Naive thymus-derived CD8-positive, alpha-beta T cell (primary cell): ENCODE results near the gene DHX35. TPM values are rescaled to one million over a fixed set of nuclear protein-coding genes. Genes with fewer than 3 reads are reported as not detected.

Source experiments
- ATAC-seq, 2 donors: fragments of 150-1000 bp; cut with Tn5 transposase in 1 of 2; sonication (Bioruptor Pico), chemical (Tn5 transposase) in 1 of 2; 1 replicate in 1 of 2; 2 replicates in 1 of 2; pipeline ENCODE4 v1.10.0; 2021; ENCODE audit warnings: mild to moderate bottlenecking in 2 of 2, moderate library complexity in 2 of 2
- POLR2A ChIA-PET: fragments of 350-600 bp; sonication (Branson Sonifier 250); formaldehyde crosslinking; loops from one replicate; lab custom pipeline; 2021; ENCODE audit warnings: antibody characterized with exemption; lab: Charles Lee
- DNase-seq, 10 donors: peaks; one replicate each; pipeline versions ENCODE4 v3.0.0 to v3.0.0-alpha.2; 2020 to 2022
- H3K27ac Mint-ChIP-seq, 10 donors: one replicate each; pipeline ENCODE4 v1.8.0; 2020 to 2022; ENCODE audit warnings: mild to moderate bottlenecking in 10 of 10, mixed read lengths in 10 of 10, moderate library complexity in 4 of 10, inconsistent platforms in 1 of 10
- H3K27me3 Mint-ChIP-seq, 5 donors: one replicate each; pipeline ENCODE4 v1.8.0; 2021 to 2022; ENCODE audit warnings: mixed read lengths in 5 of 5
- H3K36me3 Mint-ChIP-seq, 3 donors: one replicate each; pipeline ENCODE4 v1.8.0; 2020 to 2022; ENCODE audit warnings: mixed read lengths in 3 of 3, mild to moderate bottlenecking in 2 of 3, inconsistent platforms in 1 of 3
- H3K4me1 Mint-ChIP-seq, 4 donors: one replicate each; pipeline ENCODE4 v1.8.0; 2021 to 2022; ENCODE audit warnings: mixed read lengths in 4 of 4
- H3K4me3 Mint-ChIP-seq, 10 donors: one replicate each; pipeline ENCODE4 v1.8.0; 2020 to 2022; ENCODE audit warnings: mild to moderate bottlenecking in 10 of 10, mixed read lengths in 10 of 10, moderate library complexity in 6 of 10, inconsistent platforms in 1 of 10
- H3K9me3 Mint-ChIP-seq, 9 donors: one replicate each; pipeline ENCODE4 v1.8.0; 2020 to 2022; ENCODE audit warnings: mixed read lengths in 9 of 9, mild to moderate bottlenecking in 3 of 9, inconsistent platforms in 1 of 9, moderate library complexity in 1 of 9
- polyA plus RNA-seq, 3 donors: library from polyadenylated mRNA; unstranded; fragments of 300-500 nt; fragmentation: Illumina TruSeq; gene quantifications; one replicate each; pipeline ENCODE4 v1.2.3, GENCODE V29; 2021
- total RNA-seq, 8 experiments: library from RNA in 2 of 8; stranded (reverse) in 2 of 8; gene quantifications; one replicate each; pipeline ENCODE4 v1.2.3 and lab custom pipeline; 2021 to 2026

DHX35 gene
- total and polyA plus RNA-seq, 5 experiments from 2014 or later, result 5.4 to 12.5 (median 7.5) TPM

GRCh38 chr20:38965264-38965663 lies 3.1 kb downstream of the DHX35 start:
- Mint-ChIP-seq H3K4me1 (peaks cover 21 to 45% (median 30%) of the 10 kb centered on the region in 4 donors), H3K36me3 (peaks cover 0 to 38% (median 5%) of the 10 kb centered on the region in 3 donors), H3K9me3 (no peaks in the 10 kb centered on the region), H3K27ac (no peak overlapping the region), H3K27me3 (no peaks in the 10 kb centered on the region), H3K4me3 (no peak overlapping the region)
- ATAC-seq, result no peak
- POLR2A ChIA-PET, result no interaction called here
- DNase-seq, result no peak

- peaks cover 0 to 65% (median 8%) of the 10 kb centered on the region in 3 donors for H3K36me3 Mint-ChIP-seq
- H3K27ac Mint-ChIP-seq, result no peak overlapping the region
- POLR2A ChIA-PET, result no interaction called here
- ATAC-seq (no peak), DNase-seq (no peak)
- H3K9me3 Mint-ChIP-seq, result no peaks in the 10 kb centered on the region
- no peaks in the 10 kb centered on the region for H3K27me3 Mint-ChIP-seq
- peaks cover 9 to 32% (median 21%) of the 10 kb centered on the region in 4 donors for H3K4me1 Mint-ChIP-seq
- no peak overlapping the region for H3K4me3 Mint-ChIP-seq
These were observed 5.9 kb downstream of the DHX35 start for GRCh38 chr20:38968090-38968489.

GRCh38 chr20:38969708-38970107 lies 7.6 kb downstream of the DHX35 start:
- Mint-ChIP-seq H3K9me3 (no peaks in the 10 kb centered on the region), H3K27ac (peak overlapping the region in 1 of 10 donors; percentile 45), H3K36me3 (peaks cover 6 to 78% (median 8%) of the 10 kb centered on the region in 3 donors), H3K27me3 (no peaks in the 10 kb centered on the region), H3K4me1 (peaks cover 10 to 28% (median 15%) of the 10 kb centered on the region in 4 donors), H3K4me3 (no peak overlapping the region)
- no peak for ATAC-seq
- POLR2A ChIA-PET, result no interaction called here
- DNase-seq, result no peak

- ATAC-seq (no peak), DNase-seq (no peak)
- no peaks in the 10 kb centered on the region for H3K9me3 Mint-ChIP-seq
- no peaks in the 10 kb centered on the region for H3K27me3 Mint-ChIP-seq
- POLR2A ChIA-PET, result no interaction called here
- H3K27ac Mint-ChIP-seq, result no peak overlapping the region
- H3K4me3 Mint-ChIP-seq, result no peak overlapping the region
- H3K36me3 Mint-ChIP-seq, result peaks cover 6 to 79% (median 8%) of the 10 kb centered on the region in 3 donors
- peaks cover 4 to 28% (median 15%) of the 10 kb centered on the region in 4 donors for H3K4me1 Mint-ChIP-seq
These were observed 8.2 kb downstream of the DHX35 start for GRCh38 chr20:38970302-38970701.

GRCh38 chr20:38973107-38973506 lies 11.0 kb downstream of the DHX35 start:
- H3K4me1 Mint-ChIP-seq, result peaks cover under 1 to 16% (median 10%) of the 10 kb centered on the region in 4 donors

GRCh38 chr20:38973645-38974044 lies 11.5 kb downstream of the DHX35 start:
- Mint-ChIP-seq H3K27ac (peak overlapping the region in 1 of 10 donors; percentile 9), H3K9me3 (no peaks in the 10 kb centered on the region), H3K36me3 (peaks cover 6 to 64% (median 6%) of the 10 kb centered on the region in 3 donors), H3K4me1 (peaks cover 0 to 16% (median 10%) of the 10 kb centered on the region in 4 donors), H3K27me3 (no peaks in the 10 kb centered on the region), H3K4me3 (no peak overlapping the region)
- ATAC-seq (no peak), DNase-seq (no peak)
- POLR2A ChIA-PET, result no interaction called here

More at GRCh38 chr20:38973107-38973506, 11.0 kb downstream of the DHX35 start:
- DNase-seq (no peak), ATAC-seq (no peak)
- Mint-ChIP-seq H3K27ac (no peak overlapping the region), H3K36me3 (peaks cover 6 to 67% (median 6%) of the 10 kb centered on the region in 3 donors), H3K27me3 (no peaks in the 10 kb centered on the region), H3K4me3 (no peak overlapping the region), H3K9me3 (no peaks in the 10 kb centered on the region)
- POLR2A ChIA-PET, result no interaction called here

GRCh38 chr20:38975539-38976120 lies 13.5 kb downstream of the DHX35 start:
- Mint-ChIP-seq H3K9me3 (no peaks in the 10 kb centered on the region), H3K4me3 (no peak overlapping the region), H3K27me3 (peaks cover 0 to 1% (median 0%) of the 10 kb centered on the region in 5 donors), H3K4me1 (peaks cover 0 to 19% (median 6%) of the 10 kb centered on the region in 4 donors), H3K36me3 (peaks cover 1 to 54% (median 6%) of the 10 kb centered on the region in 3 donors), H3K27ac (no peak overlapping the region)
- DNase-seq (no peak), ATAC-seq (no peak)
- POLR2A ChIA-PET, result no interaction called here

GRCh38 chr20:38979434-38979833 lies 17.3 kb downstream of the DHX35 start:
- no peaks in the 10 kb centered on the region for H3K9me3 Mint-ChIP-seq
- peaks cover 0 to 47% (median 10%) of the 10 kb centered on the region in 3 donors for H3K36me3 Mint-ChIP-seq
- no peak for ATAC-seq
- H3K4me3 Mint-ChIP-seq, result no peak overlapping the region
- DNase-seq, result no peak
- peaks cover 5 to 14% (median 7%) of the 10 kb centered on the region in 4 donors for H3K4me1 Mint-ChIP-seq
- H3K27me3 Mint-ChIP-seq, result peaks cover 0 to 1% (median 0%) of the 10 kb centered on the region in 5 donors
- no peak overlapping the region for H3K27ac Mint-ChIP-seq
- POLR2A ChIA-PET, result interaction anchor here (0.5 kb wide), 1 partner anchor 9 kb away, joined by 4 read pairs; no protein-coding TSS in a partner anchor

GRCh38 chr20:38979842-38980241 lies 17.7 kb downstream of the DHX35 start:
- H3K27ac Mint-ChIP-seq, result no peak overlapping the region
- no peak overlapping the region for H3K4me3 Mint-ChIP-seq
- ATAC-seq (no peak), DNase-seq (no peak)
- H3K4me1 Mint-ChIP-seq, result peaks cover 2 to 10% (median 7%) of the 10 kb centered on the region in 4 donors
- POLR2A ChIA-PET, result no interaction called here
- no peaks in the 10 kb centered on the region for H3K9me3 Mint-ChIP-seq
- peaks cover 0 to 1% (median 0%) of the 10 kb centered on the region in 5 donors for H3K27me3 Mint-ChIP-seq
- H3K36me3 Mint-ChIP-seq, result peaks cover 0 to 47% (median 10%) of the 10 kb centered on the region in 3 donors

- H3K27ac Mint-ChIP-seq, result no peak overlapping the region
- ATAC-seq (no peak), DNase-seq (no peak)
- peaks cover 0 to 64% (median 10%) of the 10 kb centered on the region in 3 donors for H3K36me3 Mint-ChIP-seq
- no peaks in the 10 kb centered on the region for H3K9me3 Mint-ChIP-seq
- H3K4me3 Mint-ChIP-seq, result no peak overlapping the region
- H3K27me3 Mint-ChIP-seq, result peaks cover 0 to 1% (median 0%) of the 10 kb centered on the region in 5 donors
- POLR2A ChIA-PET, result no interaction called here
- H3K4me1 Mint-ChIP-seq, result peaks cover 2 to 8% (median 7%) of the 10 kb centered on the region in 4 donors
These were observed 20.1 kb downstream of the DHX35 start for GRCh38 chr20:38982291-38982690.

GRCh38 chr20:38985060-38985459 lies 22.9 kb downstream of the DHX35 start:
- DNase-seq, result no peak
- no peak for ATAC-seq
- Mint-ChIP-seq H3K4me1 (peaks cover 2 to 15% (median 5%) of the 10 kb centered on the region in 4 donors), H3K4me3 (no peak overlapping the region), H3K27ac (no peak overlapping the region), H3K27me3 (no peaks in the 10 kb centered on the region), H3K9me3 (no peaks in the 10 kb centered on the region), H3K36me3 (peaks cover 8 to 82% (median 21%) of the 10 kb centered on the region in 3 donors)
- POLR2A ChIA-PET, result no interaction called here

GRCh38 chr20:38985603-38986170 lies 23.5 kb downstream of the DHX35 start:
- DNase-seq (no peak), ATAC-seq (no peak)
- POLR2A ChIA-PET, result no interaction called here
- Mint-ChIP-seq H3K27me3 (no peaks in the 10 kb centered on the region), H3K9me3 (no peaks in the 10 kb centered on the region), H3K4me1 (peaks cover 2 to 15% (median 5%) of the 10 kb centered on the region in 4 donors), H3K4me3 (no peak overlapping the region), H3K27ac (no peak overlapping the region), H3K36me3 (peaks cover 8 to 81% (median 23%) of the 10 kb centered on the region in 3 donors)

- no peak for DNase-seq
- POLR2A ChIA-PET, result no interaction called here
These were observed 24.5 kb downstream of the DHX35 start for GRCh38 chr20:38986663-38987062.

More at GRCh38 chr20:38986663-38987062, 24.5 kb downstream of the DHX35 start:
- no peaks in the 10 kb centered on the region for H3K9me3 Mint-ChIP-seq
- peaks cover 8 to 73% (median 23%) of the 10 kb centered on the region in 3 donors for H3K36me3 Mint-ChIP-seq
- H3K27me3 Mint-ChIP-seq, result no peaks in the 10 kb centered on the region
- H3K4me3 Mint-ChIP-seq, result no peak overlapping the region
- no peak for ATAC-seq
- peak overlapping the region in 1 of 10 donors; percentile 70 for H3K27ac Mint-ChIP-seq
- peaks cover 0 to 11% (median 3%) of the 10 kb centered on the region in 4 donors for H3K4me1 Mint-ChIP-seq
